Fibroblast of gingiva (primary cell): ENCODE measurements around the gene FIS1.
"Not testable (repeated sequence)": the region's sequence is repeated elsewhere in the genome, so short reads cannot be mapped to it uniquely, and the experiment has no call there.

Source experiments
- DNase-seq: peaks from one replicate; pipeline ENCODE4 v3.0.0-alpha.2; 2011; ENCODE audit warnings: low read depth

The FIS1 gene

GRCh38 chr7:101203740-101204738 is 40.8 kb downstream of the FIS1 start:
- DNase-seq, result peak; percentile 45

- DNase-seq, result no peak
Measured at GRCh38 chr7:101202603-101202918, 42.3 kb downstream of the FIS1 start.

GRCh38 chr7:101201695-101202602 is 42.9 kb downstream of the FIS1 start:
- DNase-seq, result no peak

- no peak for DNase-seq
Measured at GRCh38 chr7:101200862-101201599, 43.9 kb downstream of the FIS1 start, which contains the start of gene MOGAT3. Gene MOGAT3 (minus strand): TSS chr7:101201036. CDS start chr7:101200854, 182 bp downstream.

GRCh38 chr7:101200504-101200861 is 44.4 kb downstream of the FIS1 start:
- no peak for DNase-seq

- DNase-seq, result not testable (repeated sequence)
Measured at GRCh38 chr7:101199522-101199921, 45.4 kb downstream of the FIS1 start.

- DNase-seq, result no peak
Measured at GRCh38 chr7:101198476-101198875, 46.4 kb downstream of the FIS1 start.

GRCh38 chr7:101197991-101198390 is 46.9 kb downstream of the FIS1 start:
- DNase-seq, result no peak

- DNase-seq, result no peak
Measured at GRCh38 chr7:101195884-101196283, 49.0 kb downstream of the FIS1 start.
